GM18499 (cell line): ENCODE data around the gene SOWAHD.

ENCODE experiments used
- ATAC-seq: cut with Tn5 transposase; IDR thresholded peaks from one replicate; pipeline ENCODE4 v1.9.1; 2021; ENCODE audit warnings: moderate number of reproducible peaks; ENCODE audit not compliant: insufficient read depth, unreplicated experiment

SOWAHD gene

DNA sequence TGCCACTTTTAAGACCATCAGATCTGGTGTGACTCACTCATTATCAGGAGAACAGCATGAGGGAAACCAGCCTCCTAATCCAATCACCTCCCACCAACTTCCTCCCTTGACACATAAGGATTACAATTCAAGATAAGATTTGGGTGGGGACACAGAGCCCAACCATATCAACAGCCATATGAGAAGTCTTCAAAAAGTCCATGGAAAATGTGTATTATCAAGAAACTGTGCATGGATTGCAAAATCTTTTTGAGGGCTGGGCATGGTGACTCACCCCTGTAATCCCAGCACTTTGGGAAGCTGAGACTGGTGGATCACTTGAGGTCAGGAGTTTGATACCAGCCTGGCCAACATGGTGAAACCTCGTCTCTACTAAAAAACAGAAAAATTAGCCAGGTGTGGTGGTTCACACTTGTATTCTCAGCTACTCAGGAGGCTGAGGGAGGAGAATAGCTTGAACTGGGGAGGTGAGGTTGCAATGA lies 50.8 kb downstream of the SOWAHD start:
- ATAC-seq = no peak
